GM21529 (cell line): ENCODE results near the gene SPAG16.
"Not testable (repeated sequence)": the region's sequence is repeated elsewhere in the genome, so short reads cannot be mapped to it uniquely, and the experiment has no call there.

Experiments used
- ATAC-seq: cut with Tn5 transposase; IDR thresholded peaks from one replicate; pipeline ENCODE4 v1.9.1; 2021; ENCODE audit not compliant: unreplicated experiment

Gene SPAG16

DNA sequence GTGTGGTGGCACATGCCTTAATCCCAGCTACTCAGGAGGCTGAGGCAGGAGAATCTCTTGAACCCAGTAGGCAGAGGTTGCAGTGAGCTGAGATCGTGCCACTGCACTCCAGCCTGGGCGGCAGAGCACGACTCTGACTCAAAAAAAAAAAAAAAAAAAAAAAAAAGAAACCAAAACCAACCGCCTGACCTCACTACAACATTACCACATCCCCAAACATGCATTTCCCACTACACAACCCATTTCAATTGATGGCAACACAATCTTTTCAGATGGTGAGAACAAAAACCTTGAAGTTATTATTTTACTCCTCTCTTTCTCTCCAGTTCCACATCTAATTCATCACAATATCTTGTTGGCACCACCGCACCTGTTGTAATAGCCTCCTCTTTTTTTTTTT, 778.0 kb downstream of the SPAG16 start:
- not testable (repeated sequence) for ATAC-seq

- no peak for ATAC-seq
Measured at GRCh38 chr2:214064471-214064870, 780.2 kb downstream of the SPAG16 start.

DNA sequence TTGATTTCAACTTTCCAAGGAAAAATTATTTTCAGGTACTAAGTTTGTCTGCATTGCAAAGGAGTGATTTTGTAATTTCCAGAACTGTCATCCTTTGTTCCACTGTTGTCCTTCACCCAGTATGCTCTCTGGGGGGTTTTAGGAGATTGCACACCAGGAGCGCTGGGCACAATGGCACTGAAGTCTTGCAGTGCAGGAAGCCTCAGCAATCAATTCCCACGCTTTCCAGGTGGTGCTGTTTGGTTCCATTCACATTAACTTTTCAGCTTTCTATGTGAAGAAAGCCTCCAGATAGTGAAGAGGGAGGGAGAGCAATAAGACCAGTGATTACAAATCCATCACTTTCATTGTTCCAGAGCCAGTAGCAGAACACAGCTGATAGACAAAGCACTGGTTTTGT, 782.6 kb downstream of the SPAG16 start:
- no peak for ATAC-seq

GRCh38 chr2:214069254-214069653, 785.0 kb downstream of the SPAG16 start:
- no peak for ATAC-seq

- no peak for ATAC-seq
Measured at GRCh38 chr2:214075456-214075855, 791.2 kb downstream of the SPAG16 start.

DNA sequence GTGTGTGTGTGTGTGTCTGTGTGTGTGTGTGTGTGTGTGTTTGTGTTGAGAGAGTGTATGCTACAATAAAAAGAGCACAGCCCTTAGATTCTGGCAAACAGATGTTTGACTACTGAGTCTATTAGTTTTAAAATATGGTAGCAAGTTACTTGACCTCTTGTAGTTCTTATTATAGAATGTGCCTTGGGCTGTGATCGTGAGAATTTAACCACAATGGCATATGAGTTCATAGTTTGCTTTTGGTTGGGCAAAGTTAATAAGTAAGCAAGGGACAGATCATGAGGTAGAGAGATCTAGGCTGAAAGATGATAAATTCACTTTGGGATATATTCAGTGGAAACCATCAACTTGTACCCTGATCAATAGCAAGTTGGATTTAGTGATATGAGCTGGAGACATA, 792.3 kb downstream of the SPAG16 start:
- ATAC-seq, result no peak

GRCh38 chr2:214077727-214078126, 793.5 kb downstream of the SPAG16 start:
- ATAC-seq, result no peak

- no peak for ATAC-seq
Measured at GRCh38 chr2:214079032-214079431, 794.8 kb downstream of the SPAG16 start.

- ATAC-seq, result no peak
Measured at GRCh38 chr2:214088536-214088935, 804.3 kb downstream of the SPAG16 start.

DNA sequence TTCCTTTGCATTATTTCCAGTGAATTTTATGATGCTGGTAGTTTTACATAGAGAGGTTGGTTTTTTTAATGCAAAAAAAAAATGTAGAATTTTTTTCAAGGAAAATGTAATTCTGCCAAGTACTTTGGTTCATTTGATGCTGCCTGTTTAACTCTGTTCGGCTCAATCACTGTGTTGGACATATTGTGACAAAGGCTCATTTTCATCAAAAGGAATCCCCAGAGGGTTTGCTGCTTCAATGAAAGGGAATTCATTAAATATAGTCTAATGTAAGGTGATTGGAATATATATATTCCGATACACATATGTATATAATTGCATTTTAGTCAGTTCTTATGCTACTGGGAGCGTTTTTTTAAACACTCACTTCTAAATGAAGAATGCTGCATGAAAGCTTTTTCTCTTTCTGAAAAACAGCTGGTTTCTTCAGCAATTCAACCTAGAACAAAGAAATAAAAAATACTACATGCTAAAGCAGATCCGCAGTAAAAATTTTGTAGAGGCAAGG, 812.0 kb downstream of the SPAG16 start:
- ATAC-seq, result no peak

GRCh38 chr2:214098811-214099210, 814.5 kb downstream of the SPAG16 start:
- no peak for ATAC-seq

- ATAC-seq, result no peak
Measured at GRCh38 chr2:214100488-214100887, 816.2 kb downstream of the SPAG16 start.

DNA sequence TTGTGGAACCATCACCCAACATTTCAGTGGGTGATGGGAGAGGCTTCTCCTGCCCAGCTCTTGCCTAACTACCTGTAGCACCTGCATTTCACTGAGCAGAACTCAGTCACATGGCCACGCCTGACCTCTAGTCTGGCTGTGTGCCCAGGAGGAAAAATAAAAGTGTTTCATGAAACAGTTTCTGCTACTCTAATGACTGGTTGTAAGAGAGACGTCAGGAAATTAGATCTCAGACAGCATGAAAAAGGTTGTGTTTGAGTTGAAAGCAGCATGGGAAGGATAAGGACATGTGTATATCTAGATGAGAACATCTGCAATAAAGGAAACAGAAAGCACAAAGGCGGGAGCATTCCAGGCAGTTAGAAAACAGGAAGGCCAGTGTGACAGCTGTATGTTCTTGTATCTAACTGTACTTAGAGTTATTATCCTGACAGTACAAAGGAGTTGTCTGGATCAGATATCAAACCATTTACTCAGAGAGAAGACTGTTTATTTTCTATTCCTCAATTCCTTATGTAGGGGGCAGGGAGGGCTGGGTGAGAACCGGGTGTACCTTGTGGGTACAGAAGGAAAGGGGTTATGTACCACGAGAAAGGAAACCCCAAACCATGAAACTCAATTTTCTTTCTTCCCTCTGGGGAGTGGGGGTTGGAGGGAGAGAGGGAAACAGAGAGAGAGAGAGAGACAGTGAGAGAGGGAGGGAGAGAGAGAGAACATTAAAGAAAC, 819.2 kb downstream of the SPAG16 start:
- no peak for ATAC-seq

GRCh38 chr2:214104219-214104618, 820.0 kb downstream of the SPAG16 start:
- ATAC-seq, result no peak

- no peak for ATAC-seq
Measured at GRCh38 chr2:214104967-214105366, 820.7 kb downstream of the SPAG16 start.

DNA sequence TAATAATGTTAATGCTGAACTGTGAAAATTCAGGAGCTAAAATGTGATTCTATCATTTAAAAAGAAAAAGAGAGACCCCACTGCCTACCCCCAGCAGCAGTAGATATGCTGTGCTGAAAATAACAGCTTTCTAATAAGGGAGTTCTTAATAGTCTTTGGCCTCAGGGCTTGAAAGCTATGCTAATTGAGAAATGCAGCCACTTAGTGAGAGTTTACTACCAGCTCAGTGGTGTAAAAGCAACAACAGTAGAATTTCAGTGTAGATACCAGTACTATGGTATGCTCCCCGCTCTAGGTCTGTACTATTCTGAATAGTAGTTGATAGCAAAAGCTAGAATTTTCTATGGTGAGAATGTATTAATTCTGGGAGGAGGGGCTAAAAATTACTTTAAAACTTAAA, 823.5 kb downstream of the SPAG16 start:
- ATAC-seq, result no peak

DNA sequence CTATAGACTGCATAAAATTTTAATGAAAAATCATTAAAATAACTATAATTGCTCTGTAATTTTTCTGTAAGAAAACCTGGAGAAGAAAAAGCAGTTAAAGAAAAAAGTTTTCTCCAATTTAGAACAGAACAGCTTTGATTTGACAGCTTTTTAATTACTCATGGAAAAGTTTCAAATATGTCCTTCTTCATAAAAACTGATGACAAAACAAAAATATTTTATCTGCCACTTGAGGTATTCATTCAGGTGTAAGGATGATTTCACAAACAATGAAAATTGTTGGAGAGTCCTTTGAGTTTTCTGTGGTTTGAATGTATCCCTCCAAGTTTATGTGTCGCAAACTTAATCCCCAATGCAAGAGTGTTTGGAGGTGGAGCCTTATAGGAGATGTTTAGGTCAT, 824.3 kb downstream of the SPAG16 start:
- ATAC-seq, result no peak

DNA sequence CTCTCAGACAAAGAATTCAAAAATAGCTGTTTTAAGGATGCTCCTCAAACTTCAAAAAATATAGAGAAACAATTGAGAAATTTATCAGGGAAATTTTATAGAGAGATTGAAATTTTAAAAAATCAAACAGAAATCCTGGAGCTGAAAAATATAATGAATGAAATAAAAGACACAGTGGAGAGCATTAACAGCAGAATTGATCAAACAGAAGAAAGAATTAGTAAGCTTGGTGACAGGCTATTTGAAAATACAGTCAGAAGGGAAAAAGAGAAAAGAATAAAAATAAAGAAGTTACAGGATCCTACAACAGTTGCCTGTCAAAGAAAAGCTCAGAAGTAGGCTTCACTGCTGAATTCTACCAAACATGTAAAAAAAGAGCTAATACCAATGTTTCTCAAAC, 832.8 kb downstream of the SPAG16 start:
- ATAC-seq, result no peak

- no peak for ATAC-seq
Measured at GRCh38 chr2:214126135-214126534, 841.9 kb downstream of the SPAG16 start.

DNA sequence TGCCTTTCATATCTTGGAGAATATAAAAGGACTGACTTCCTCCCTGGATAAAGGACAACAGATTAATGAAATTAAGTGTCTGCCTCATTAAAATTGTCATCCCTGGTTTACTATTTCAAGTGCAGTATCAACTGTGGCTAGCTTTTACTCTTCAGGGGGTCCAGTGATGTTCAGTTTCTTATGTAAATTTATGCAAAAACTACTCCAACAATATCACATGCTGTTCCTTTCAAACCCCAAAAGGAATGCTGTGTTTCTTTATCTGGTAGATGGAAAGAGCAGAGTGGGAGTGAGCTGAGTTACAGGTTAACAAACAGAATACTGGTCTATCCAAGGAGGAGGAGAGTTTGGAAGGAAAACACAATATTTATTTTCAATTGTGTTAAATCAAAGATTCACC, 842.9 kb downstream of the SPAG16 start:
- no peak for ATAC-seq

GRCh38 chr2:214127571-214127970, 843.3 kb downstream of the SPAG16 start:
- ATAC-seq, result no peak

DNA sequence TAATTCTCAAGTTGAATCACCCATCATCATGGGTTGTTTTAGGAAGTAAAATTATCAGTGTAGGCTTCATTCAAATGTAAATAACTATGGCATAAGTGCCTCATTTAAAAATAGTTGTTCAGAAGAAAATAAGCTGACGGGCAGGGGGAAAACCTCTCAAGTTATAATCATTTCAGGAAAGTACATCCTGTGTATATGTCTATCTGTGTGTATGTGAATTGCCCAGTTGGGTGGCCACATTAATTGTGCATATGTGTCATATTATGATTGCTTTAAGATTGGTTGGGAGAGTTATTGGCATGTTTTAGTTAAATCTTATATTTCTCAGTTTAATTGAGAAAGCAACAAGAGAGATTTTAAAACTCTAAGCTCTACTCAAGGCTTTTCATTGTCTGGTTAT, 843.8 kb downstream of the SPAG16 start:
- ATAC-seq, result no peak

GRCh38 chr2:214130114-214130513, 845.9 kb downstream of the SPAG16 start:
- no peak for ATAC-seq
